SK-N-SH (cell line): ENCODE results near the gene ALX3. TPM values are rescaled to one million over a fixed set of nuclear protein-coding genes. Genes with fewer than 3 reads are reported as not detected.

Experiments used
- CTCF ChIA-PET: fragments of 300-600, 350-600 bp; formaldehyde crosslinking; extraction: SDS; loops from one replicate; lab custom pipeline; 2021; lab: Yijun Ruan, JAX
- POLR2A ChIA-PET: fragments of 350-600 bp; sonication (Branson Sonifier 250); formaldehyde crosslinking; extraction: SDS; loops from one replicate; lab custom pipeline; 2020; ENCODE audit warnings: antibody characterized with exemption, inconsistent platforms; lab: Yijun Ruan, JAX
- DNase-seq: peaks from one replicate; pipeline ENCODE4 v3.0.0; 2012
- H2AFZ ChIP-seq: fragments of 200-600 bp; sonication (generic); 2 replicates; pipeline ENCODE4 v1.8.1; 2016; ENCODE audit warnings: antibody characterized with exemption, mild to moderate bottlenecking, low read depth
- H3F3A ChIP-seq: fragments of 200-600 bp; sonication (generic); replicated peaks from 2 replicates; pipeline ENCODE3; 2016; ENCODE audit warnings: antibody characterized with exemption, mild to moderate bottlenecking; ENCODE audit not compliant: insufficient read depth
- H3K27ac ChIP-seq, 2 experiments: fragments of 200-500 bp in 1 of 2; fragments of 200-600 bp in 1 of 2; sonication (Bioruptor generic) in 1 of 2; sonication (generic), shearing (Covaris generic) in 1 of 2; 2 replicates each; pipeline versions ENCODE4 v1.5.1 to v1.6.1; 2014 to 2016; ENCODE audit warnings: low read depth in 2 of 2, inconsistent platforms in 1 of 2, low read length in 1 of 2, mild to moderate bottlenecking in 1 of 2, mixed read lengths in 1 of 2
- H3K27me3 ChIP-seq: fragments of 200-600 bp; sonication (generic), shearing (Covaris generic); 2 replicates; pipeline ENCODE4 v1.6.1; 2016; ENCODE audit warnings: mixed run types; ENCODE audit not compliant: insufficient read depth
- H3K36me3 ChIP-seq, 2 experiments: fragments of 200-500 bp in 1 of 2; fragments of 200-600 bp in 1 of 2; sonication (Bioruptor generic) in 1 of 2; sonication (generic) in 1 of 2; replicated peaks in 1 of 2; 2 replicates each; pipeline versions ENCODE3 to v1.5.1; 2014 to 2016; ENCODE audit warnings: low read length in 1 of 2, mild to moderate bottlenecking in 1 of 2; ENCODE audit not compliant: insufficient read depth in 2 of 2, control insufficient read depth in 1 of 2
- H3K4me1 ChIP-seq, 2 experiments: fragments of 200-500 bp in 1 of 2; fragments of 200-600 bp in 1 of 2; sonication (Bioruptor generic) in 1 of 2; sonication (generic), shearing (Covaris generic) in 1 of 2; 2 replicates each; pipeline versions ENCODE4 v1.5.1 to v1.6.1; 2014 to 2016; ENCODE audit warnings: low read depth in 1 of 2, low read length in 1 of 2, mixed run types in 1 of 2; ENCODE audit not compliant: insufficient read depth in 2 of 2, control insufficient read depth in 1 of 2
- H3K4me2 ChIP-seq: fragments of 200-600 bp; sonication (generic), shearing (Covaris generic); 2 replicates; pipeline ENCODE4 v1.6.1; 2017; ENCODE audit warnings: mixed run types
- H3K4me3 ChIP-seq, 2 experiments: fragments of 200-500 bp in 1 of 2; fragments of 200-600 bp in 1 of 2; sonication (Bioruptor generic) in 1 of 2; sonication (generic), shearing (Covaris generic) in 1 of 2; 2 replicates each; pipeline versions ENCODE4 v1.5.1 to v1.8.1; 2014 to 2016; ENCODE audit warnings: low read depth in 2 of 2, inconsistent platforms in 1 of 2, low read length in 1 of 2, mild to moderate bottlenecking in 1 of 2, mixed read lengths in 1 of 2, moderate library complexity in 1 of 2
- H3K79me2 ChIP-seq: fragments of 200-600 bp; sonication (generic); 2 replicates; pipeline ENCODE4 v1.8.1; 2017; ENCODE audit warnings: mild to moderate bottlenecking; ENCODE audit not compliant: insufficient read depth
- H3K9ac ChIP-seq: fragments of 200-600 bp; sonication (generic); 2 replicates; pipeline ENCODE4 v1.6.1; 2017; ENCODE audit warnings: mixed run types
- H3K9me2 ChIP-seq: fragments of 200-600 bp; sonication (generic); 2 replicates; pipeline ENCODE4 v1.6.1; 2017; ENCODE audit warnings: mixed run types
- H3K9me3 ChIP-seq: fragments of 200-600 bp; sonication (generic); 2 replicates; pipeline ENCODE4 v1.6.1; 2017; ENCODE audit warnings: mixed run types, mild to moderate bottlenecking, moderate library complexity
- H4K20me1 ChIP-seq: fragments of 200-600 bp; sonication (generic); 2 replicates; pipeline ENCODE4 v1.6.1; 2017; ENCODE audit warnings: mild to moderate bottlenecking, mixed run types; ENCODE audit not compliant: insufficient read depth
- CHD2 ChIP-seq: fragments of 150-350 bp; IDR thresholded peaks from 2 replicates; pipeline ENCODE4 v1.6.1; 2018; ENCODE audit warnings: low read length; ENCODE audit not compliant: partially characterized antibody
- CTCF ChIP-seq: fragments of 200-600 bp; sonication (generic); IDR thresholded peaks from 2 replicates; pipeline ENCODE4 v1.6.1; 2017; ENCODE audit warnings: antibody characterized with exemption, mild to moderate bottlenecking, moderate library complexity
- FOXJ3 ChIP-seq: sonication (generic); formaldehyde crosslinking; IDR thresholded peaks from 2 replicates; pipeline ENCODE4 v1.5.1; 2020; ENCODE audit warnings: mild to moderate bottlenecking, missing genetic modification reagents
- FOXM1 ChIP-seq: IDR thresholded peaks from 2 replicates; pipeline ENCODE4 v1.4.0; 2012; ENCODE audit warnings: low read depth, mild to moderate bottlenecking
- GATA2 ChIP-seq: sonication (generic); formaldehyde crosslinking; IDR thresholded peaks from 2 replicates; pipeline ENCODE4 v1.5.0; 2020; ENCODE audit warnings: mild to moderate bottlenecking, missing genetic modification reagents
- IRF3 ChIP-seq: fragments of 150-350 bp; IDR thresholded peaks from 2 replicates; pipeline ENCODE4 v1.6.1; 2016; ENCODE audit warnings: mild to moderate bottlenecking, low read depth, low read length
- MEF2A ChIP-seq: IDR thresholded peaks from 2 replicates; pipeline ENCODE4 v1.4.0; 2012; ENCODE audit warnings: low read depth, borderline replicate concordance
- PBX3 ChIP-seq: IDR thresholded peaks from 2 replicates; pipeline ENCODE4; 2012
- RCOR1 ChIP-seq: fragments of 150-350 bp; IDR thresholded peaks from 2 replicates; pipeline ENCODE4 v1.6.1; 2017; ENCODE audit warnings: antibody characterized with exemption, low read length
- RFX5 ChIP-seq: IDR thresholded peaks from 2 replicates; pipeline ENCODE4 v1.6.1; 2012; ENCODE audit warnings: mild to moderate bottlenecking, improper control_type of control experiment, low read length
- SMC3 ChIP-seq: IDR thresholded peaks from 2 replicates; pipeline ENCODE4 v1.6.1; 2012; ENCODE audit warnings: low read depth, low read length, improper control_type of control experiment
- ZBTB33 ChIP-seq: IDR thresholded peaks from 2 replicates; pipeline ENCODE4 v1.4.0; 2012; ENCODE audit warnings: low read depth, borderline replicate concordance
- WGBS: methylation state at CpG from one replicate; pipeline ENCODE4 v1.1.6; 2017; ENCODE audit warnings: low lambda C conversion rate; 5-methylcytosine and 5-hydroxymethylcytosine counted together
- polyA plus RNA-seq, 3 experiments: library from polyadenylated mRNA; depleted of rRNA; stranded (reverse); fragments of >200 nt; gene quantifications; 2 replicates each; pipeline ENCODE4 v1.2.3, GENCODE V29; 2012

The ALX3 gene
- polyA plus RNA-seq, 1 of the 3 experiments (the other 2 are of a cell fraction) = not detected

GRCh38 chr1:110048240-110048639 lies 22.2 kb downstream of the ALX3 start:
- H3K4me2 ChIP-seq = no peak overlapping the region
- POLR2A ChIA-PET = no interaction called here
- WGBS = 100% methylated on average over 1 of the region's 5 CpGs
- no peaks in the 10 kb centered on the region for H3K79me2 ChIP-seq
- H4K20me1 ChIP-seq = no peaks in the 10 kb centered on the region
- TF ChIP-seq RCOR1 (no peak), PBX3 (no peak), FOXM1 (no peak), MEF2A (no peak), IRF3 (no peak), GATA2 (CRISPR knock-in tag) (no peak), ZBTB33 (no peak)
- no peaks in the 10 kb centered on the region for H3K27me3 ChIP-seq
- peak overlapping the region in 1 of 2 experiments; percentile 91; a peak in 2 of 4 replicates for H3K27ac ChIP-seq
- no peak for DNase-seq
- no peak overlapping the region for H2AFZ ChIP-seq
- H3K4me3 ChIP-seq = no peak overlapping the region
- H3K9me3 ChIP-seq = no peaks in the 10 kb centered on the region
- H3K4me1 ChIP-seq = peaks cover 11 to 32% of the 10 kb centered on the region in 2 experiments; a peak in 1 of 4 replicates
- H3K9ac ChIP-seq = no peak overlapping the region
- peaks cover 63 to 91% of the 10 kb centered on the region in 2 experiments for H3K36me3 ChIP-seq
- CTCF ChIA-PET = interaction anchor here (1.3 to 42.0 kb wide), 4 partner anchors 13 to 448 kb away, joined by 5 to 1768 read pairs (median 40); partner anchors contain the start of gene UBL4B
- H3K9me2 ChIP-seq = no peaks in the 10 kb centered on the region
- H3F3A ChIP-seq = peaks cover 8% of the 10 kb centered on the region

GRCh38 chr1:110047463-110047862 lies 23.0 kb downstream of the ALX3 start:
- 92% methylated on average over 3 of the region's 3 CpGs for WGBS
- no peak overlapping the region for H2AFZ ChIP-seq
- H4K20me1 ChIP-seq = no peaks in the 10 kb centered on the region
- CTCF ChIA-PET = interaction anchor here (0.6 to 42.0 kb wide), 8 partner anchors 13 to 568 kb away, joined by 3 to 1768 read pairs (median 6); partner anchors contain the start of gene UBL4B
- no peak overlapping the region; a peak in 1 of 4 replicates for H3K27ac ChIP-seq
- H3K9ac ChIP-seq = no peak overlapping the region
- H3K36me3 ChIP-seq = peaks cover 66 to 94% of the 10 kb centered on the region in 2 experiments
- TF ChIP-seq RFX5 = no peak
- TF ChIP-seq SMC3 = no peak
- TF ChIP-seq IRF3 = no peak
- TF ChIP-seq CHD2 = no peak
- TF ChIP-seq FOXM1 = no peak
- no peak for TF ChIP-seq FOXJ3 (CRISPR knock-in tag)
- no peak for TF ChIP-seq CTCF
- TF ChIP-seq, all 33 proteins: peak for 0
- Histone ChIP-seq H3K4me1 (peaks cover 11 to 32% of the 10 kb centered on the region in 2 experiments; a peak in 1 of 4 replicates), H3K9me3 (no peaks in the 10 kb centered on the region), H3K4me3 (no peak overlapping the region), H3K9me2 (no peaks in the 10 kb centered on the region), H3K27me3 (no peaks in the 10 kb centered on the region), H3K79me2 (no peaks in the 10 kb centered on the region), H3K4me2 (no peak overlapping the region), H3F3A (peaks cover 8% of the 10 kb centered on the region)
- DNase-seq = no peak
- POLR2A ChIA-PET = interaction anchor here (0.6 to 1.0 kb wide), 2 partner anchors 17 to 54 kb away, joined by 3 read pairs; no protein-coding TSS in a partner anchor
